OCI-LY3 (cell line): ENCODE measurements around the gene TPX2.
"Not testable (repeated sequence)": the region's sequence is repeated elsewhere in the genome, so short reads cannot be mapped to it uniquely, and the experiment has no call there.

ENCODE experiments used
- H2AFZ ChIP-seq: fragments of 200-600, 300-600 bp; shearing (Covaris generic); 2 replicates; pipeline ENCODE4 v1.6.0; 2014; ENCODE audit warnings: antibody characterized with exemption, low read depth, low read length
- H3K27ac ChIP-seq: fragments of 200-600, 300-600 bp; sonication (generic); 2 replicates; pipeline ENCODE4 v1.5.1; 2014; ENCODE audit warnings: mild to moderate bottlenecking, low read length, moderate library complexity, mixed read lengths
- H3K27me3 ChIP-seq: fragments of 200-600, 300-600 bp; sonication (generic); 2 replicates; pipeline ENCODE4 v1.6.1; 2014; ENCODE audit warnings: low read depth, low read length, mixed read lengths
- H3K36me3 ChIP-seq: fragments of 200-600, 300-600 bp; sonication (generic); replicated peaks from 2 replicates; pipeline ENCODE3; 2014; ENCODE audit warnings: low read depth, low read length, mixed read lengths
- H3K4me1 ChIP-seq: fragments of 300-600, 200-600 bp; sonication (generic); 2 replicates; pipeline ENCODE4 v1.6.1; 2014; ENCODE audit warnings: low read length, mixed read lengths
- H3K4me2 ChIP-seq: fragments of 200-600, 300-600 bp; sonication (generic); 2 replicates; pipeline ENCODE4 v1.6.1; 2014; ENCODE audit warnings: low read length, mixed read lengths
- H3K4me3 ChIP-seq: fragments of 300-600, 200-600 bp; sonication (generic); 2 replicates; pipeline ENCODE4 v1.5.1; 2014; ENCODE audit warnings: antibody characterized with exemption, mild to moderate bottlenecking, low read length, moderate library complexity
- H3K79me2 ChIP-seq: fragments of 300-600, 200-600 bp; shearing (Covaris generic); 2 replicates; pipeline ENCODE4 v1.6.1; 2014; ENCODE audit warnings: mild to moderate bottlenecking, low read length, mixed read lengths
- H3K9ac ChIP-seq: fragments of 300-600, 200-600 bp; shearing (Covaris generic); 2 replicates; pipeline ENCODE4 v1.6.0; 2014; ENCODE audit warnings: mild to moderate bottlenecking, low read length, moderate library complexity
- H3K9me3 ChIP-seq: fragments of 200-600, 300-600 bp; shearing (Covaris generic); 2 replicates; pipeline ENCODE4 v1.6.1; 2014; ENCODE audit warnings: low read length, mixed read lengths; ENCODE audit not compliant: insufficient read depth
- H4K20me1 ChIP-seq: fragments of 200-600, 300-600 bp; sonication (generic); 2 replicates; pipeline ENCODE4 v1.6.1; 2016; ENCODE audit warnings: low read length, mixed read lengths; ENCODE audit not compliant: insufficient read depth
- CTCF ChIP-seq: fragments of 200-600, 300-600 bp; sonication (generic); IDR thresholded peaks from 2 replicates; pipeline ENCODE4 v1.5.1; 2014; ENCODE audit warnings: antibody characterized with exemption, low read length, low read depth
- EZH2phosphoT487 ChIP-seq: fragments of 200-600 bp; shearing (Covaris generic); IDR thresholded peaks from 2 replicates; pipeline ENCODE4 v1.6.1; 2018; ENCODE audit warnings: antibody characterized with exemption, mixed run types, low read depth

The TPX2 gene

GRCh38 chr20:31809661-31810060 is 70.6 kb downstream of the TPX2 start:
- Histone ChIP-seq H3K27ac (no peak overlapping the region), H3K79me2 (no peaks in the 10 kb centered on the region), H2AFZ (no peak overlapping the region), H3K36me3 (peaks cover 35% of the 10 kb centered on the region), H3K9me3 (no peaks in the 10 kb centered on the region), H3K4me3 (no peak overlapping the region), H4K20me1 (no peaks in the 10 kb centered on the region), H3K9ac (no peak overlapping the region), H3K4me2 (no peak overlapping the region), H3K27me3 (no peaks in the 10 kb centered on the region), H3K4me1 (no peaks in the 10 kb centered on the region)
- TF ChIP-seq EZH2phosphoT487 (no peak), CTCF (no peak)

DNA sequence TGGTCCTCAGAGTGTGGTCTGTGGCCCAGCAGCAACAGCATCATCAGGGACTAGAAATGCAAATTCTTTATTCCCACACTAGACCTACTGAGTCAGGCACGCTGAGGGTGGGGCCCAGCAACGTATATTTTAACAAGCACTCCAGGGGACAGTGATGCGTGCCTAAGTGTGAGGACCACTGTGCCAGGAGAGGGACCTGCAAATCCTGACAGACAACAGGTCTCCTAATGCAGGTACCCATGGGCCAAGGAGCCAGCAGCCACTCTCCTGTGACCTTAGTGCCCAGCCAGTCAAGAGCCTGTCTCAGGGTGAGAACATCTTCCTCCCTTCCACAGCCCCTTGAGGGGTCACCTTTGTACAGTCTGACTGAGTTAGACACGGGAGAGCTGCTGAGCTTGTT is 72.1 kb downstream of the TPX2 start:
- no peaks in the 10 kb centered on the region for H3K27me3 ChIP-seq
- no peak overlapping the region for H3K4me2 ChIP-seq
- H3K9ac ChIP-seq = no peak overlapping the region
- peaks cover 28% of the 10 kb centered on the region for H3K36me3 ChIP-seq
- no peak overlapping the region for H2AFZ ChIP-seq
- no peaks in the 10 kb centered on the region for H3K9me3 ChIP-seq
- no peaks in the 10 kb centered on the region for H3K79me2 ChIP-seq
- no peak overlapping the region for H3K4me3 ChIP-seq
- H4K20me1 ChIP-seq = no peaks in the 10 kb centered on the region
- no peaks in the 10 kb centered on the region for H3K4me1 ChIP-seq
- TF ChIP-seq CTCF (no peak), EZH2phosphoT487 (no peak)
- no peak overlapping the region for H3K27ac ChIP-seq

- TF ChIP-seq CTCF = no peak
- TF ChIP-seq EZH2phosphoT487 = no peak
- Histone ChIP-seq H2AFZ (no peak overlapping the region), H3K4me3 (no peak overlapping the region), H3K79me2 (no peaks in the 10 kb centered on the region), H3K9me3 (no peaks in the 10 kb centered on the region), H3K4me1 (no peaks in the 10 kb centered on the region), H3K36me3 (peaks cover 19% of the 10 kb centered on the region), H3K27ac (no peak overlapping the region), H3K9ac (no peak overlapping the region), H3K27me3 (no peaks in the 10 kb centered on the region), H3K4me2 (no peak overlapping the region), H4K20me1 (no peaks in the 10 kb centered on the region)
Observed at GRCh38 chr20:31811796-31812728, 73.0 kb downstream of the TPX2 start.

DNA sequence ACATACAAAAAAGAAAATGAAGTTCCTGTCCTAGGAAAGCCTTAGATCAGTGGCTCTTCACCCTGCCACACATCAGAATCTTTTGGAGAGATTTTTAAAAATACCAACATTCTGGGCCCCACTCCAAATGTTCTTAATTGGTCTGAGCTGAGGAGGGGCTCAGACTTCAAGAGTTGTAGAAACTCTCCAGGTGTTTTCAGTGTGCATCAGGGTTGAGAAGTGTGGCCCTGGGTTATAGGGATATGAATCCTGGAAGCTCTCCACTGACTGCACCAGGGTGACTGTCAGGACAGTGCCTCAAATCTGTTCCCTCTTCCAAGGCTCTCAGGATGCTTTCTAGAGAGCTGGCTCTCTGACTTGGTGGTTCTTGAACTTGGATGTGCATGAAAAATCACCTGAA is 74.5 kb downstream of the TPX2 start:
- peaks cover 8% of the 10 kb centered on the region for H3K36me3 ChIP-seq
- H4K20me1 ChIP-seq = no peaks in the 10 kb centered on the region
- H3K27me3 ChIP-seq = no peaks in the 10 kb centered on the region
- no peak for TF ChIP-seq CTCF
- no peak for TF ChIP-seq EZH2phosphoT487
- H3K4me2 ChIP-seq = no peak overlapping the region
- H3K4me1 ChIP-seq = no peaks in the 10 kb centered on the region
- H3K27ac ChIP-seq = no peak overlapping the region
- no peaks in the 10 kb centered on the region for H3K9me3 ChIP-seq
- H3K79me2 ChIP-seq = no peaks in the 10 kb centered on the region
- H3K9ac ChIP-seq = no peak overlapping the region
- H2AFZ ChIP-seq = no peak overlapping the region
- H3K4me3 ChIP-seq = no peak overlapping the region

DNA sequence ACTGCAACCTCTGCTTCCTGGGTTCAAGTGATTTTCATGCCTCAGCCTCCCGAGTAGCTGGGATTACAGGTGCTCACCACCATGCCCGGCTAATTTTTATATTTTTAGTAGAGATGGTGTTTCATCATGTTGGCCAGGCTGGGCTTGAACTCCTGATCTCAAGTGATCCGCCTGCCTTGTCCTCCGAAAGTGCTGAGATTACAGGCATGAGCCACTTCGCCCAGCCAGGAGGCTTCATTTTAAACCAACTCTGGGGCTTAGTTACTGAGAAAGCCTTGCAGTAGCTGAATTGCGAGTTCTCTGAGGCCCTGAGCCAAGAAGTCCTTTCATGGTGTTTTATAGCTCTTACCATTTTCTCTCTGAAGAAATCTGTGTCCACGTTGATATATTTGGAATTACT is 75.1 kb downstream of the TPX2 start:
- not testable (repeated sequence) for H3K27ac ChIP-seq, H3K4me3 ChIP-seq, H3K27me3 ChIP-seq, H3K9me3 ChIP-seq, H3K4me2 ChIP-seq, H3K9ac ChIP-seq, H4K20me1 ChIP-seq, H3K4me1 ChIP-seq, H3K36me3 ChIP-seq, H2AFZ ChIP-seq, H3K79me2 ChIP-seq
